ENCODE measurements around the gene CHIC2.
"Not testable (repeated sequence)": the region's sequence is repeated elsewhere in the genome, so short reads cannot be mapped to it uniquely, and the experiment has no call there.

The CHIC2 gene
- total RNA-seq, result 29.5 to 46.2 (median 35.8) reads per million in 3 donors

GRCh38 chr4:54064317-54065111, at the start of gene CHIC2:
Gene CHIC2 (minus strand): TSS chr4:54064605. CDS start chr4:54064300, 305 bp downstream.
- peak; percentile 93 to 96 (median 94) for DNase-seq
- Histone ChIP-seq H3K36me3 (ENCODE audit: control insufficient read depth, insufficient read depth, low read length) (no peaks in the 10 kb centered on the region), H3K9me3 (ENCODE audit: control insufficient read depth, low read length) (no peaks in the 10 kb centered on the region), H3K4me3 (ENCODE audit: insufficient read depth, low read depth, low read length, poor library complexity, severe bottlenecking) (peak within 1 kb of the TSS; percentile 79), H3K27me3 (replicated peaks; ENCODE audit: control insufficient read depth, insufficient read depth, low read length, poor library complexity, severe bottlenecking) (no peaks in the 10 kb centered on the region), H3K27ac (ENCODE audit: insufficient read depth, low read length, poor library complexity, severe bottlenecking) (peak within 1 kb of the TSS; percentile 96), H3K4me1 (ENCODE audit: control insufficient read depth, insufficient read depth, low read length, poor library complexity, severe bottlenecking) (peaks cover 16% of the 10 kb centered on the region)

GRCh38 chr4:54113206-54113605, 48.8 kb upstream of the CHIC2 start:
- not testable (repeated sequence) for H3K36me3 ChIP-seq (ENCODE audit: control insufficient read depth, insufficient read depth, low read length); DNase-seq; H3K9me3 ChIP-seq (ENCODE audit: control insufficient read depth, low read length); H3K4me1 ChIP-seq (ENCODE audit: control insufficient read depth, insufficient read depth, low read length, poor library complexity, severe bottlenecking); H3K27ac ChIP-seq (ENCODE audit: insufficient read depth, low read length, poor library complexity, severe bottlenecking); H3K4me3 ChIP-seq (ENCODE audit: insufficient read depth, low read depth, low read length, poor library complexity, severe bottlenecking)
- H3K27me3 ChIP-seq (replicated peaks; ENCODE audit: control insufficient read depth, insufficient read depth, low read length, poor library complexity, severe bottlenecking), result peaks cover 21% of the 10 kb centered on the region

GRCh38 chr4:54110019-54110416, 45.6 kb upstream of the CHIC2 start:
- Histone ChIP-seq H3K27ac (ENCODE audit: insufficient read depth, low read length, poor library complexity, severe bottlenecking) (no peak overlapping the region), H3K9me3 (ENCODE audit: control insufficient read depth, low read length) (no peaks in the 10 kb centered on the region), H3K27me3 (replicated peaks; ENCODE audit: control insufficient read depth, insufficient read depth, low read length, poor library complexity, severe bottlenecking) (peaks cover 37% of the 10 kb centered on the region), H3K4me1 (ENCODE audit: control insufficient read depth, insufficient read depth, low read length, poor library complexity, severe bottlenecking) (peaks cover 10% of the 10 kb centered on the region), H3K4me3 (ENCODE audit: insufficient read depth, low read depth, low read length, poor library complexity, severe bottlenecking) (no peak overlapping the region), H3K36me3 (ENCODE audit: control insufficient read depth, insufficient read depth, low read length) (no peaks in the 10 kb centered on the region)
- no peak for DNase-seq

- no peak for DNase-seq
- H3K9me3 ChIP-seq (ENCODE audit: control insufficient read depth, low read length), result no peaks in the 10 kb centered on the region
- no peak overlapping the region for H3K4me3 ChIP-seq (ENCODE audit: insufficient read depth, low read depth, low read length, poor library complexity, severe bottlenecking)
- H3K27ac ChIP-seq (ENCODE audit: insufficient read depth, low read length, poor library complexity, severe bottlenecking), result no peak overlapping the region
- peaks cover 37% of the 10 kb centered on the region for H3K27me3 ChIP-seq (replicated peaks; ENCODE audit: control insufficient read depth, insufficient read depth, low read length, poor library complexity, severe bottlenecking)
- peaks cover 10% of the 10 kb centered on the region for H3K4me1 ChIP-seq (ENCODE audit: control insufficient read depth, insufficient read depth, low read length, poor library complexity, severe bottlenecking)
- no peaks in the 10 kb centered on the region for H3K36me3 ChIP-seq (ENCODE audit: control insufficient read depth, insufficient read depth, low read length)
These were observed 45.0 kb upstream of the CHIC2 start for GRCh38 chr4:54109241-54110018.

GRCh38 chr4:54107951-54108748, 43.7 kb upstream of the CHIC2 start:
- H3K4me3 ChIP-seq (ENCODE audit: insufficient read depth, low read depth, low read length, poor library complexity, severe bottlenecking), result peak overlapping the region; percentile 20
- H3K27me3 ChIP-seq (replicated peaks; ENCODE audit: control insufficient read depth, insufficient read depth, low read length, poor library complexity, severe bottlenecking), result peaks cover 42% of the 10 kb centered on the region

GRCh38 chr4:54104907-54105306, 40.5 kb upstream of the CHIC2 start:
- Histone ChIP-seq H3K9me3 (ENCODE audit: control insufficient read depth, low read length) (no peaks in the 10 kb centered on the region), H3K27ac (ENCODE audit: insufficient read depth, low read length, poor library complexity, severe bottlenecking) (no peak overlapping the region), H3K4me1 (ENCODE audit: control insufficient read depth, insufficient read depth, low read length, poor library complexity, severe bottlenecking) (peaks cover 26% of the 10 kb centered on the region), H3K27me3 (replicated peaks; ENCODE audit: control insufficient read depth, insufficient read depth, low read length, poor library complexity, severe bottlenecking) (peaks cover 65% of the 10 kb centered on the region), H3K36me3 (ENCODE audit: control insufficient read depth, insufficient read depth, low read length) (no peaks in the 10 kb centered on the region), H3K4me3 (ENCODE audit: insufficient read depth, low read depth, low read length, poor library complexity, severe bottlenecking) (no peak overlapping the region)
- no peak for DNase-seq

More at GRCh38 chr4:54107951-54108748, 43.7 kb upstream of the CHIC2 start:
- Histone ChIP-seq H3K4me1 (ENCODE audit: control insufficient read depth, insufficient read depth, low read length, poor library complexity, severe bottlenecking) (peaks cover 10% of the 10 kb centered on the region), H3K36me3 (ENCODE audit: control insufficient read depth, insufficient read depth, low read length) (no peaks in the 10 kb centered on the region), H3K9me3 (ENCODE audit: control insufficient read depth, low read length) (no peaks in the 10 kb centered on the region), H3K27ac (ENCODE audit: insufficient read depth, low read length, poor library complexity, severe bottlenecking) (no peak overlapping the region)
- DNase-seq, result no peak

GRCh38 chr4:54103190-54103574, 38.8 kb upstream of the CHIC2 start:
- Histone ChIP-seq H3K27ac (ENCODE audit: insufficient read depth, low read length, poor library complexity, severe bottlenecking) (no peak overlapping the region), H3K4me1 (ENCODE audit: control insufficient read depth, insufficient read depth, low read length, poor library complexity, severe bottlenecking) (peaks cover 30% of the 10 kb centered on the region), H3K36me3 (ENCODE audit: control insufficient read depth, insufficient read depth, low read length) (no peaks in the 10 kb centered on the region), H3K27me3 (replicated peaks; ENCODE audit: control insufficient read depth, insufficient read depth, low read length, poor library complexity, severe bottlenecking) (peaks cover 67% of the 10 kb centered on the region), H3K9me3 (ENCODE audit: control insufficient read depth, low read length) (no peaks in the 10 kb centered on the region), H3K4me3 (ENCODE audit: insufficient read depth, low read depth, low read length, poor library complexity, severe bottlenecking) (no peak overlapping the region)
- no peak for DNase-seq

GRCh38 chr4:54102531-54103106, 38.2 kb upstream of the CHIC2 start:
- no peaks in the 10 kb centered on the region for H3K9me3 ChIP-seq (ENCODE audit: control insufficient read depth, low read length)
- H3K27me3 ChIP-seq (replicated peaks; ENCODE audit: control insufficient read depth, insufficient read depth, low read length, poor library complexity, severe bottlenecking), result peaks cover 67% of the 10 kb centered on the region
- no peak overlapping the region for H3K27ac ChIP-seq (ENCODE audit: insufficient read depth, low read length, poor library complexity, severe bottlenecking)
- H3K4me1 ChIP-seq (ENCODE audit: control insufficient read depth, insufficient read depth, low read length, poor library complexity, severe bottlenecking), result peaks cover 26% of the 10 kb centered on the region
- no peaks in the 10 kb centered on the region for H3K36me3 ChIP-seq (ENCODE audit: control insufficient read depth, insufficient read depth, low read length)
- H3K4me3 ChIP-seq (ENCODE audit: insufficient read depth, low read depth, low read length, poor library complexity, severe bottlenecking), result no peak overlapping the region
- DNase-seq, result no peak

GRCh38 chr4:54101190-54102041, 37.0 kb upstream of the CHIC2 start:
- Histone ChIP-seq H3K36me3 (ENCODE audit: control insufficient read depth, insufficient read depth, low read length) (no peaks in the 10 kb centered on the region), H3K4me1 (ENCODE audit: control insufficient read depth, insufficient read depth, low read length, poor library complexity, severe bottlenecking) (peaks cover 26% of the 10 kb centered on the region), H3K9me3 (ENCODE audit: control insufficient read depth, low read length) (no peaks in the 10 kb centered on the region), H3K27me3 (replicated peaks; ENCODE audit: control insufficient read depth, insufficient read depth, low read length, poor library complexity, severe bottlenecking) (peaks cover 70% of the 10 kb centered on the region), H3K4me3 (ENCODE audit: insufficient read depth, low read depth, low read length, poor library complexity, severe bottlenecking) (peak overlapping the region; percentile 33), H3K27ac (ENCODE audit: insufficient read depth, low read length, poor library complexity, severe bottlenecking) (no peak overlapping the region)
- DNase-seq, result no peak

Data from effector memory CD4-positive, alpha-beta T cell (primary cell).